Measurements from ENCODE around the gene RBPJ.
A peak's percentile ranks its signal among the peaks of the same experiment; 100 is the strongest.
"Not testable (repeated sequence)": the region's sequence is repeated elsewhere in the genome, so short reads cannot be mapped to it uniquely, and the experiment has no call there.

RBPJ gene

GRCh38 chr4:26377328-26378311 lies 56.8 kb downstream of the RBPJ start:
- DNase-seq: no peak

GRCh38 chr4:26379837-26380236 lies 59.0 kb downstream of the RBPJ start:
- no peak for DNase-seq

GRCh38 chr4:26380740-26381139 lies 59.9 kb downstream of the RBPJ start:
- DNase-seq: no peak

- peak; percentile 28 for DNase-seq
Observed at GRCh38 chr4:26384380-26385057, 63.7 kb downstream of the RBPJ start.

- no peak for DNase-seq
Observed at GRCh38 chr4:26385690-26386089, 64.9 kb downstream of the RBPJ start.

- no peak for DNase-seq
Observed at GRCh38 chr4:26386386-26386785, 65.6 kb downstream of the RBPJ start.

GRCh38 chr4:26388671-26389070 lies 67.9 kb downstream of the RBPJ start:
- DNase-seq: no peak

GRCh38 chr4:26397086-26397485 lies 76.3 kb downstream of the RBPJ start:
- DNase-seq: no peak

- no peak for DNase-seq
Observed at GRCh38 chr4:26400132-26400531, 79.3 kb downstream of the RBPJ start.

GRCh38 chr4:26402017-26402416 lies 81.2 kb downstream of the RBPJ start:
- DNase-seq: not testable (repeated sequence)

- no peak for DNase-seq
Observed at GRCh38 chr4:26402458-26402857, 81.6 kb downstream of the RBPJ start.

- DNase-seq: no peak
Observed at GRCh38 chr4:26404743-26405206, 84.0 kb downstream of the RBPJ start.

GRCh38 chr4:26406346-26406975 lies 85.6 kb downstream of the RBPJ start:
- no peak for DNase-seq

GRCh38 chr4:26407476-26407875 lies 86.7 kb downstream of the RBPJ start:
- DNase-seq: no peak

- peak; percentile 64 for DNase-seq
Observed at GRCh38 chr4:26410385-26411293, 89.8 kb downstream of the RBPJ start.

GRCh38 chr4:26412381-26413372 lies 91.9 kb downstream of the RBPJ start:
- no peak for DNase-seq

GRCh38 chr4:26413582-26413981 lies 92.8 kb downstream of the RBPJ start:
- no peak for DNase-seq

- DNase-seq: no peak
Observed at GRCh38 chr4:26418107-26418506, 97.3 kb downstream of the RBPJ start.

GRCh38 chr4:26418850-26419249 lies 98.0 kb downstream of the RBPJ start:
- DNase-seq: no peak

- DNase-seq: no peak
Observed at GRCh38 chr4:26420438-26420837, 99.6 kb downstream of the RBPJ start.

GRCh38 chr4:26420913-26421312 lies 100.1 kb downstream of the RBPJ start:
- DNase-seq: no peak
